HG03159 (cell line): Measurements from ENCODE around the gene CENPX.
A peak's percentile ranks its signal among the peaks of the same experiment; 100 is the strongest.
"Not testable (repeated sequence)": the region's sequence is repeated elsewhere in the genome, so short reads cannot be mapped to it uniquely, and the experiment has no call there.

Experiments used
- ATAC-seq: cut with Tn5 transposase; IDR thresholded peaks from one replicate; pipeline ENCODE4 v1.9.1; 2021; ENCODE audit warnings: mild to moderate bottlenecking, moderate library complexity; ENCODE audit not compliant: unreplicated experiment

The CENPX gene

DNA sequence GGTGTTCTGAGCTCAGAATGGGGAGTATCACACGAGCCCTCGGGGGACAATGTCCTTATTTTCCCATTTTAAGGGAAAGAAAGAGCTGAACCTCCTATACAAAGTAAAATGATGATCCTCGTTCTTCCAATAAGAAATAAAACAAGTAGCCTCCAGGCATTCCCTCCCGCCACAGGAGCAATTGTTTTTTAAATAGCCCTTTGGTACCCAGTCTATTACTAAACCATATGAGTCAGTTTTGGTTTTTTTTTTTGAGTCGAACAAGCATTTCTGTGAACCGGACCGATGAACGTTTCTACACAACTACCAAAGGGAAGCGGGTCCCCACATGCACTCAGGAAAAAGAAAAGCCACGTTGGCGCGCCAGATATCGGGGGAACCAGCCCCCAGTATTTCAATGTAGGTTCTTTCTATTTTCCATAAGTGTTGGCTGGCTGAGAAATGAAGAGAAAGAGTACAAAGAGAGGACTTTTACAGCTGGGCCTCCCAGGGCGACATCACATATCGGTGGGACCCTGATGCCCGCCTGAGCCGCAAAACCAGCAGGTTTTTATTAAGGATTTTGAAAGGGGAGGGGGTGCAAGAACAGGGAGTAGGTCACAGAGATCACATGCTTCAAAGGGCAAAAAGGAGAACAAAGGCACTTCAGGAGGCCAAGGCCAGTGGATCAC, 18.6 kb upstream of the CENPX start:
- no peak for ATAC-seq

DNA sequence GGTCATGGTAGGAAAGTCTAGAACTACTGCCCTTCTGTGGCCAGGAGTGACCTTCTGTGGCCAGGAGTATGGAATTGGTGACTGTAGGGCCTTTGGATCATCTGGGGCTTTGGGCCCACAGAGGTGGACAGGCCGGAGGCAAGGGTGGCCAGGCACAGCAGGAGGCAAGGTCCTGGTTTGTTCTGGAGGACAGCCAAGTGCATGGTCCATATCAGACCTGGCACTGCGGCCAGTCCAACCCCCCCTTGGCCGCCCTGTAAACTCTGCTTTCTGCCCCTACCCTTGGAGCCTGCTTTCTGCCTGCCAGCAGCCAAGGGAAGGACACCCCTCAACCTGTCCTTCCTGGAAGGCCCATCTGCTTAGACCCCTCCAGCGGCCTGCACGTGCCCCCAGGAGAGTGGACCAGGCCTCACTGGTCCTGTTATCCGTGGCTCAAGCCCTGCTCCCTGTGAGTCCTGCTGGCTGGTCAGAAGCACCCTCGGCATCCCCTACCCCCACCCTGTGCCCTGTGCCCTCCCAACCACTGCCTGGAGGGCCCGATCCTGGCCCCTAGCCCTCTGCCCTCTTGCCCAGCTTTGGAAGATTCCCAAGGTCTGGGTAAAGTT, 17.1 kb upstream of the CENPX start:
- ATAC-seq, result no peak

DNA sequence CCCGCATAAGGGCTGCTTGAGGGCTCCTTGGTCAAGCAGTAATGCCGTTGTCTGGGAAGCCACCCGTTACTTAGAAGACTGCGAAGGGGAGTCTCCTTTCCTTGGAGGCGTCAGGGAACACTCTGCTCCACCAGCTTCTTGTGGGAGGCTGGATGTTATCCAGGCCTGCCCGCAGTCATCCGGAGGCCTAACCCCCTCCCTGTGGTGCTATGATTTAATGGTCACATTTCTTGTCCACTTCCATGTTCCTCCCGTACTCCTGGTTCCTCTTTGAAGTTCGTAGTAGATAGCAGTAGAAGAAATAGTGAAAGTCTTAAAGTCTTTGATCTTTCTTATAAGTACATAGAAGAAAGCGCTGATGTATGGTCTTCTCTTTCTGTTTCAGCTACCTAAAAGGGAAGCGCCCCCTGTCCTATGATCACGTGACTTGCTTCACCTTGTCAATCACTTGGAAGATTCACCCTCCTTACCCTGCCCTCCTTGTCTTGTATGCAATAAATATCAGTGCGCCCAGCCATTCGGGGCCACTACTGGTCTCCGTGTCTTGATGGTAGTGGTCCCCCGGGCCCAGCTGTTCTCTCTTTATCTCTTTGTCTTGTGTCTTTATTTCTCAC, 16.2 kb upstream of the CENPX start:
- ATAC-seq, result not testable (repeated sequence)

DNA sequence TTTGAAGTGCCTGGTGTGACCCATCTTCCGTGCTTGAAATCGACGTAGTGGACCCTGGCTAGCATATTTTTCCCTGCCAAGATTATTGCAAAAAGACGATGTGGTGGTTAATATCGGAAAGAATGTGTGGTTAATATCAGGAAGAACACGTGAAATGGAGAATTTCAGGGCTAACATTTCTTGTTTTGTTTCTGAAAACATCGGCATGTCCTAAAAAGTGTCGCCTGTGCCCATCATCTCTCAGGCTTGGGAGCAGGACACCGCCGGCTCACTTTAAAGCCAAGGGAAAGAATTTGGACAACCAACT, 15.2 kb upstream of the CENPX start:
- no peak for ATAC-seq

DNA sequence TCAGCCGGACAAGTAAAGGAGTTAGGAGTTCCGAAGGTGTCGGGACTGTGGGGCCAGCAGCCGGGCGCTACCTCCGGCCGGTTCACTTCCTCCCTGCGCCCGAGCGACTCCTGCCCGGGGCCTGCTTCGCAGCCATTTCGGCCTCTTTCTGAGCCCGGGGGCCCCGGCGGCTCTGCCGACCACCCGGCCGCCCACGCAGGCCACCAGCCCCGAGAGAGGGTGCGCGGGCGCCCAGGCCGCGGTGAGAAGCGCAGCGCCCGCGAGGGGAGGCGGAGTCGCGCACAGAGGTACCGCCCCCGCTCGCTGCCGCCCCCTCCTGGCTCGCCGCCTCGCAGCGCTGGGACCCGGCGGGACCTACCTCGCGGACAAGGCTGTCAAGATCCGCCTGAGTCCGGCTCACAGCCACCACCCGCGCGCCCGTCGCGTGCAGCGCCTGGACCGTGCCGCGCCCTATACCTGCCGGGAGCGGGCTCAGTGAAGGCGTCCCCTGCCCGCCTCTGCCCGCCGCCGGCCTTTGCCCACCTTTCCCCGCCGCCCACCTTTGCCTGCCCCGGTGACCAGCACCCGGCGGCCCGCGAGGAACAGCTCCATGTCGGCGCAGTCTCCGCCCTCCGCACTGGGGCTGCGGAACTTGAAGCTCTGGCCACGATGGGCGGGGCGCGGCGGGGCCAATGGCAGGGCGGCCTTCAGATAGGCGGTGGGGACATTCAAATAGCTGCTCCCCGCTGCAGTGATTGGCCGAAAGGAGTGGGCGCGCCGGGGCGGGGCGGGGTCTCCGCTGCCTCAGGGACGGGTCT, 14.6 kb upstream of the CENPX start, which contains the start of gene DCXR:
DCXR (minus strand) TSS at position 606 of the 797 bp plus-strand sequence; CDS start at position 591, 15 bp downstream.
- ATAC-seq, result peak; percentile 89

DNA sequence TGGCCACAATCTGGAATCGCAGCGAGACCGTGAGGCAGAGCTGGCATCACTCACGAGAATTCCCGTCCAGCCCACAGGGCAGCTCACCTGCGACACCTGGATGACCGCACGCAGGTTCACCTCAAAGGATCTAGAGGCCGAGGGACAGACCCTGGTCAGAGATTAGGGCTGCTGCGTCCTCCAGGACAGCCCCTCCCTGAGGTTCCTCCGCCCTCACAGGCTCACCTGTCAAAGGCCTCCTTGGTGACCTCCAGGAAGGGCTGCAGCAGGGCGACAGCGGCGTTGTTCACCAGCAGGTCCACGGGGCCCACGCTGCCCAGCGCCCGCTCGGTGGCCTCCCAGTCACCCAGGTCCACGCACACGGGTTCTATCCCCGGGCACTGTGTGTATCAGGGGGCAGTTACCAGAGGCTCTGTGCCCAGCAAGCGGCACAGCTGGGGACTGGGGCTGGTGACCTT, 14.0 kb upstream of the CENPX start:
- no peak for ATAC-seq

DNA sequence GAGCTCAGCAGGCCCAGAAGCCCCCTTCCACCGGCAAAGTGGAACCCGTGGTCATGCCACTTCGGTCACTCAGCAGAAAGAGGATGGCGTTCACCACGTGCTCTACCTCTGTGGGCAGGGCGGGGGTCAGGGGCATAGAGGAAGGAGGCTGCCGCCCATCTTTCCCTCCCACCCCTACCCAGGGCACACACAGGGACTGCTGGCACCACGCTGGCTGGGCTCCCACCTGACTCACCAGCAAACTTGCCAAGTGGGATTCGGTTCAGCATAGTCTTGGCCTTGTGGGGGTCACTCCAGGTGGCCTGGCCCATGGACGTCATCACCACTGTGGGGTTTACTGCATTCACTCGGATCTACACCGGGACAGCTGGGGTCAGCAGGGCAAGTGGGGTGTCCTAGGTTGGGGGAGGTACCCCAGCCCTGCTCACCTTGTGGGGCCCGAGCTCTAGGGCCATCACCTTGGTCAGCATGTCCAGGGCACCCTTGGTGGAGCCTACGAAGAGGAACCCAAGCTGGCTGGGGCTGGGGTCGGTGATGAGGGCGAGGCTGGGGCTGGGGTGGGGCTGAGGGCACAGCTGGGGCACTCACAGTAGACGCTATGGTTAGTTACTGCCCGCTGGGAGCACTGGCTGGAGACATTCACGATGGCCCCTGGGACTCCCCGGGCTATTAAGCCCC, 13.4 kb upstream of the CENPX start:
- no peak for ATAC-seq

DNA sequence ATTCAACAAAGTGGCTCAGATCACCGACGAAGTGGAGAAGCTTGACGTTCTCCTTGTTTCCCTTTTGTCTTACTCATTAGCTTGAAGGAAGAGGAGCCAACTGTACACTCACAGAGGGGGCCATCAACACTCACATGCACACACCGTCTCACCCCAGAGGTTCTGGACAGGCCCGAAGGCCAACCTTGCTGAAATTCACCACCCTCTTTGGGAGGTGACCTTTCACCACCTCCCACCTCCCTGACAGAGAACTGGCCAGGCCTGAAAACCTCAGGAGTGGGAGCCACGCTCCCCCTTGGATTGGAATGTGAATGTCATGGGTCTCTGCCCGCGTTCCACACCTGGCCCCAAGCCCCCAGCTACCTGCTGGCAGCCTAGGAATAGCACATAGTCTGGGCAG, 12.8 kb upstream of the CENPX start:
- ATAC-seq, result no peak

DNA sequence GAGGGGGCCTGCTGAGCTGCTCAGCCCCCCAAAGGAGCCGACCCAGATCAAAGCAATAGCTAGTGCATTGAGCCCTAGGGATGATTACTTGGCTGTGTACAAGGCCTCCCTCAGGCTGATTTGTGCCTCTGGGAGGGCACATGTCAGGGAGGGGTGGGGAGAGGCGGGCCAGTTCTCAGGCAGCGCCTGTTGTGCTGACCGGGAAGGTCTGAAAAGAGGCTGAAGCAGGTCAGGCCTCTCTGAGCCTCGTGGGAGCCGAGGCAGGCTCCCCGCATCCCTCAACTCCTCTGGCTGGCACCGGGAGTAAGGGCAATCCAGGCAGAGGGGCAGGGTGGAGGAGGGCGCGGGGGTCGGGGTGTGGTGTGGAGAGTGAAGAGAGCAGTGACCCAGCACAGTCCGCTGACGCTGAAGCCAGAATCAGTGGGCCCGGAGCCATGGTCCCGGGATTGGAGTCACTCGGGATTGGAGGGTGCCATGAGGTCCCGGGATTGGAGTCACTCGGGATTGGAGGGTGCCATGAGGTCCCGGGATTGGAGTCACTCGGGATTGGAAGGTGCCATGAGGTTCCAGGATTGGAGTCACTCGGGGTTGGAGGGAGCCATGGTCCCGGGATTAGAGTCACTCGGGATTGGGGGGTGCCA, 11.8 kb upstream of the CENPX start:
- ATAC-seq, result no peak

DNA sequence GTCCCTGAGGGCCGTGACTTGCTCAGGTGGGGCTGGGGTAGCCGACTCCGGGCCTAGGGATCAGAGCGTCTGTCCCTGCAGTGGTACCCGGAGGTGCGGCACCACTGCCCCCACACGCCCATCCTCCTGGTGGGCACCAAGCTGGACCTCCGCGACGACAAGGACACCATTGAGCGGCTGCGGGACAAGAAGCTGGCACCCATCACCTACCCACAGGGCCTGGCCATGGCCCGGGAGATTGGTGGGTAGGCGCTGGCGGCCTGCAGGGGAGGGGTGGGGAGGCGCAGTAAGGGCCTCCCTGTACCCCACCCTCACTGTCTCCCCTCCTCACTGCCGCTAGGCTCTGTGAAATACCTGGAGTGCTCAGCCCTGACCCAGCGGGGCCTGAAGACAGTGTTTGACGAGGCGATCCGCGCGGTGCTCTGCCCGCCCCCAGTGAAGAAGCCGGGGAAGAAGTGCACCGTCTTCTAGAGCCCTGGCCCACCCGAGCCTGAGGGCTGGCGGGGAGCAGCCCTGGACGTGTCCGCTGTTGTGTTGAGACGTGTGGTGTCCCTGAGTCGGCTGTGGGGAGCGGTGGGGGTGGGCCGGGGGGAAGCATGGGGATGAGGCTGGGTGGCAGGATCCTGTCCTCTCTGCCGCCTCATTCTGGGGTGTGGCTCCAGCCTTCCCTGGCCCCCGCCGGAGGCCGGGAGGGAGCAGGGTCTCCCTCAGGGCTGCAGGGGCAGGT, 10.8 kb upstream of the CENPX start:
- ATAC-seq, result no peak

DNA sequence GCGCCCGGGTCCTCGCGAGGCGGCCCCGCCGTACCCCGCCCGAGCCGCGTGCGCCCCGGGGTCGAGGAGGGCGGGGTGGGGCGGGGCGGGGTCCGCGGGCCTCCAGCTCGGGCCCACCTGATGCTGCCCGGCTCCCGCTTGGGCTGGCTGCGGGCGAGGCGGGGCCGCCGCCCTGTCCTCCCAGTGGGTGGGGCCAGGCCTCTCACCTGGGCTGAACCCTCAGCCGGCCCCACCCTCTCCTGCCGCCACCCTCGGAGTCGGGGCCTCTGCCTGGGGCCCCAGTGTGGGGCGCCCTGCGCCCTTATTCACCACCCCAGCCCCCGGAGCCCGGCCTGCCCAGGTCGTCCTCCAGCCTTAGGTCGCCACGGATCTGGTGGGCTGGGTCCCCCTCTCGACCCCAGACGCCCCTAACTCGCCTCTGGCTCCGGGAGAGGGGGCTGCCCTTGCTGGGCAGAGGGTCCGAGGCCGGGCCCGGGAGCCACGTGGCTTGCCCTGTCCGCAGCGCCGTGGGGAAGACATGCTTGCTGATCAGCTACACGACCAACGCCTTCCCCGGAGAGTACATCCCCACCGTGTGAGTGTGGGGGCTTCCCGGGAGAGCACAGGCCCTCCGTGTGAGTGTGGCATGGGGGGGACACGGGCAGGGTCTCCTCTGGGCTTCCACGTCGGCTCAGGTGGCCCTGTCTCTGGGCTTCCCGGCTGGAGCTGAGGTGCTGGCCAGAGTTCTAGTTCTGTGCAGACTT, 9.4 kb upstream of the CENPX start:
- ATAC-seq, result no peak

DNA sequence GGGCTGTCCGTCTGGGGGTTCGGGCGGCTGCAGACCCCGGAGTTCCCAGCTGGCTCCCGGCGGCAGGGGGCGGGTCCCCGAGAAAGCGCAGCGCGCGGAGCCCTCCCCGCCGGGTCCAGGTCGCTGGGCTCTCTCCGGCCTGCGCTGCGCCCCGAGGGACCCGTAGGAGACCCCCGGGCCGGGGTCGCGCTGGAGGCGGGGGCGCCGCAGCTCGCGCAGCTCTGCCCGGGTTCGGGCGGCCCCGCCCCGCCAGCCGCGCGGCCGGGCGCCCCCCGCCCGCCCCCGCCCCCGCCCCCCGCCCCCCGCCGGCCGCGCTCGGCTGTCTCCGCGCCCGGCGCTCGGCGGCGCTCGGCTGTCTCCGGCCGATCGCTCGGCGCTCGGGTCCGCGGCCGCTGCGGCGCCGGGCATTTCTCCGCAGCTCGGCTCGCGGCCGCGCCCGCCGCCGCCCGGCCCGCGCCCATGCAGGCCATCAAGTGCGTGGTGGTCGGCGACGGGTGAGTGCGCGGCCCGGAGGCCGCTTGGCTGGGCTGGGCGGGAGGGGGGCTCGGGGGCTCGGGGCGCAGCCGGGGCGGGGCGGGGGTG, 8.7 kb upstream of the CENPX start, which contains the start of gene RAC3:
RAC3 (plus strand) TSS at position 376 of the 582 bp plus-strand sequence; CDS start at position 460, 84 bp downstream.
- no peak for ATAC-seq

DNA sequence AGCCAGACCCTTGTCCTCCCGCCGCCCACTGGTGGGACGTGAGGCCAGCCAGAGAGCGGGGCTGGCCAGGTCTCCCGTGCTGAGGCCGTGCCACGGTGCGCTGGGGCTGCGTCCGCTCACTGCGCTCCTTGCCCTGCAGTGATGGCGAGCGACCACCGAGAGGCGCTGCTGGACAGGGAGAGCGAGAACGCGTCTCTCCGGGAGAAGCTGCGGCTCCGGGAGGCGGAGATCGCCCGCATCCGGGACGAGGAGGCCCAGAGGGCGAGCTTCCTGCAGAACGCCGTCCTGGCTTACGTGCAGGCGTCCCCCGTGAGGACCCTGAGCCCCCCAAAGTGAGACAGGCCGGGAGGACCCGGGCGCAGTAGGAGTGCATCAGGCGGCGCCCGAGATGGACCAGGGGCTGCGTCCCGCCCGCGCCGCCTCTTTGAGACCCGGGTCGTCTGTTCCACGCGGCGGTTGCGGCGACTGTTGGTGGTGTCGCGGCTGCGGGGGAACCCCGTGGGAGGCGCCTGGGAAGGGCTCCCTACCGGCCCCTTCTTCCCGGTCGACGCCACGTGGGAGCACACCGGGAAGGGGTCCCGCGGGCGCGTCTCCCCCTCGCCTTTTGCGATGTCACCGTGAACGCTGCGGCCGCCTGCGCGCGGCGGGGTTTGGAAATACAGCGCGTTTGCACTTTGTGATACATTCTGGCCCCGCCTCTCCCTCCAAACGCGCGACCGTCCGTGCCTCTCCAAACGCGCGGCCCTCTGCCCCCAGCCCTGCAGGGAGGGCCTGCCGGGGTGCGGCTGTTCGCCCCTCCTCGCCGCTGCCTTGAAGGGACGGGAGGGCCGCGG, 8.0 kb upstream of the CENPX start:
- ATAC-seq, result no peak

DNA sequence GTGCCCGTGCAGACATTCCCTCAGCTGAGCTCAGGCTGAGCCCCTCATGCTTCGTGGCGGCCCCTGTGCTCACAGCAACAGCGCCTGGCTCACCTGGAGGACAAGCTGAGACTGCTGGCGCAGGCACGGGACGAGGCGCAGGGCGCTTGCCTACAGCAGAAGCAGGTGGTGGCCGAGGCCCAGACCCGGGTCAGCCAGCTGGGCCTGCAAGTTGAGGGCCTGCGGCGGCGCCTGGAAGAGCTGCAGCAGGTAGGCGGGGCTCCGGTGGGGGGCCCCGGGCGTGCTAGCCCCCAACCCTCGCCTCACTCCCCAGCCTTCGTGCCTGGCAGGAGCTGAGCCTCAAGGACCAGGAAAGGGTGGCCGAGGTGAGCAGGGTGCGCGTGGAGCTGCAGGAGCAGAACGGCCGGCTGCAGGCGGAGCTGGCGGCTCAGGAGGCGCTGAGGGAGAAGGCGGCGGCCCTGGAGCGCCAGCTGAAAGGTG, 7.4 kb upstream of the CENPX start:
- no peak for ATAC-seq

DNA sequence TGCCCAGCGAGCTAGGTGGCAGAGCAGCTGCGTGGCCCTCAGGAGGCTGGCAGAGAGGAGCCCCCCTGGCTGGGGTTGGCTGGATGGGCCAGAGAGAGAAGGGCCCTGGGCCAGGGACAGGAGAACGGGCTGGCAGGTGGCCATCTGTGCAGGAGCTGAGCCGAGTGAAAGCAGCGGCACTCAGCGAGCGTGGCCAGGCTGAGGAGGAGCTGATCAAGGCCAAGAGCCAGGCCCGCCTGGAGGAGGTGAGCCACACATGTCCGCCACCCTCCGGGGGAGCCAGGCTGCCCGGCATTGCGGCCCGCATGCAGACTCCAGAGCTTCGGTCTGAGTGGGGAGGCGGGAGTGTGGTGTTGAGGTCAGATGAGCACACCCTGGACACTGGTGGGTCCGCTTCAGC, 6.7 kb upstream of the CENPX start:
- no peak for ATAC-seq

DNA sequence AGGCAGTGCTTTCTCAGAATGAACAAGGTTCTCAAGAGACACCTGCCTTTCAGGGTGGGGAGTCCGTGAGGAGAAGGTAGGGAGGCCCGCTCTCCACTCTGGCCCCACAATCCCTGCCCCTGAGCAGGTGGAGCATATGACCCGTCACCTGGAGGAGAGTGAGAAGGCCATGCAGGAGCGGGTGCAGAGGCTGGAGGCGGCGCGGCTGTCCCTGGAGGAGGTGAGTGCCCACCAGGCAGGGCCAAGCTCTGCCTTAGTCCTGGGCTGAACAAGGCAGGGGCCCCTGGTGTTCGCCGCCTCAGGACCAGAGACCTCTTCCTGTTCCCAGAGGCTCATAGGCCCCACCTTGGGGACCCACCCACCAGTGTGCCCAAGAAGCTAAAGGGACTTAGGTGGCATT, 6.3 kb upstream of the CENPX start:
- no peak for ATAC-seq

DNA sequence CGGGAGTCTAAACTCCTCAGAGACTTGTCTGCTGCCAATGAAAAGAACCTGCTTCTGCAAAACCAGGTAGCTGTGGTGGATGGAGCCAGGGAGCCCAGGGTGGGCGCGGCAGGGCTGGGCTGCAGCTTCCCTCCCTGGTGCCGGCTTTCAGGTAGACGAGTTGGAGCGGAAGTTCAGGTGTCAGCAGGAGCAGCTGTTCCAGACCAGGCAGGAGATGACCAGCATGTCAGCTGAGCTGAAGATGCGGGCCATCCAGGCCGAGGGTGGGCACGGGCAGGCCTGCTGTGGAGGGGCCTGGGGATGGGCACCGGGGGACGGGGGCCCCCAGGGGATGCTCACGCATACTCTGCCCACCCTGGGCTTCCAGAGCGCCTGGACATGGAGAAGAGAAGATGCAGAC, 5.6 kb upstream of the CENPX start:
- ATAC-seq, result no peak
